HG03025 (cell line): ENCODE results near the gene SRMS.

Experiments used
- ATAC-seq: cut with Tn5 transposase; IDR thresholded peaks from one replicate; pipeline ENCODE4 v1.9.1; 2021; ENCODE audit warnings: mild to moderate bottlenecking, moderate library complexity; ENCODE audit not compliant: unreplicated experiment, low FRiP score

Gene SRMS

GRCh38 chr20:63494420-63495166 lies 53.0 kb downstream of the SRMS start:
- ATAC-seq = no peak

GRCh38 chr20:63494084-63494419 lies 53.5 kb downstream of the SRMS start:
- no peak for ATAC-seq

- ATAC-seq = no peak
Observed at GRCh38 chr20:63493563-63494020, 54.0 kb downstream of the SRMS start.

GRCh38 chr20:63492982-63493381 lies 54.6 kb downstream of the SRMS start:
- no peak for ATAC-seq

GRCh38 chr20:63492518-63492917 lies 55.0 kb downstream of the SRMS start:
- ATAC-seq = no peak

- ATAC-seq = no peak
Observed at GRCh38 chr20:63491635-63492230, 55.8 kb downstream of the SRMS start.

GRCh38 chr20:63491078-63491477 lies 56.5 kb downstream of the SRMS start:
- no peak for ATAC-seq
